GM19328 (cell line): ENCODE measurements around the gene GNAO1.
"Not testable (repeated sequence)": the region's sequence is repeated elsewhere in the genome, so short reads cannot be mapped to it uniquely, and the experiment has no call there.

Experiments
- ATAC-seq: cut with Tn5 transposase; IDR thresholded peaks from one replicate; pipeline ENCODE4 v1.9.1; 2021; ENCODE audit warnings: mild to moderate bottlenecking, moderate library complexity; ENCODE audit not compliant: unreplicated experiment

The GNAO1 gene

GRCh38 chr16:56373003-56373402 is 181.7 kb downstream of the GNAO1 start:
- no peak for ATAC-seq

- not testable (repeated sequence) for ATAC-seq
Measured at GRCh38 chr16:56375792-56376191, 184.5 kb downstream of the GNAO1 start.

GRCh38 chr16:56379044-56379443 is 187.8 kb downstream of the GNAO1 start:
- not testable (repeated sequence) for ATAC-seq

DNA sequence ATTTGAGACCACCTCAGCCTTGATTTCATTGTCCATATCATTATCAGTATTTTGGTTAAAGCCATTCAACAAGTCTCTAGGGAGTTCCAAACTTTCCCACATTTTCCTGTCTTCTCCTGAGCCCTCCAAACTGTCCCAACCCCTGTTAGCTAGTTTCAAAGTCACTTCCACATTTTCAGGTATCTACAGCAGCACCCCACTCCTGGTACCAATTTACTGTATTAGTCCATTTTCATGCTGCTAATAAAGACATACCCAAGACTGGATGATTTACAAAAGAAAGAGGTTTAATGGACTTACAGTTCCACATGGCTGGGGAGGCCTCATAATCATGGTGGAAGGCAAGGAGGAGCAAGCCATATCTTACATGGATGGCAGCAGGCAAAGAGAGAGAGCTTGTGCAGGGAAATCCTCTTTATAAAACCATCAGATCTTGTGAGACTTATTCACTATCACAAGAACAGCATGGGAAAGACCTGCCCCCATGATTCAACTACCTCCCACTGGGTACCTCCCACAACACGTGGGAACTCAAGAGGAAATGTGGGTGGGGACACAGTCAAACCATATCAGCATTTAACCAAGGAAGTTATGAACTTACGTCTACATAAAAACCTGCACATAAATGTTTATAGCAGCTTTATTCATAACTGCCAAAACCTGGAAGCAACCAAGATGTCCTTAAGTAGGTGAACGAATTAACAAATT is 189.6 kb downstream of the GNAO1 start:
- not testable (repeated sequence) for ATAC-seq

GRCh38 chr16:56382459-56382858 is 191.2 kb downstream of the GNAO1 start:
- no peak for ATAC-seq

GRCh38 chr16:56382901-56383355 is 191.6 kb downstream of the GNAO1 start:
- no peak for ATAC-seq

- ATAC-seq: no peak
Measured at GRCh38 chr16:56384074-56384721, 192.9 kb downstream of the GNAO1 start.

- ATAC-seq: no peak
Measured at GRCh38 chr16:56387396-56387795, 196.1 kb downstream of the GNAO1 start.

- ATAC-seq: no peak
Measured at GRCh38 chr16:56388209-56388608, 196.9 kb downstream of the GNAO1 start.

GRCh38 chr16:56389554-56389953 is 198.3 kb downstream of the GNAO1 start:
- ATAC-seq: no peak

- ATAC-seq: not testable (repeated sequence)
Measured at GRCh38 chr16:56396724-56397123, 205.4 kb downstream of the GNAO1 start.

DNA sequence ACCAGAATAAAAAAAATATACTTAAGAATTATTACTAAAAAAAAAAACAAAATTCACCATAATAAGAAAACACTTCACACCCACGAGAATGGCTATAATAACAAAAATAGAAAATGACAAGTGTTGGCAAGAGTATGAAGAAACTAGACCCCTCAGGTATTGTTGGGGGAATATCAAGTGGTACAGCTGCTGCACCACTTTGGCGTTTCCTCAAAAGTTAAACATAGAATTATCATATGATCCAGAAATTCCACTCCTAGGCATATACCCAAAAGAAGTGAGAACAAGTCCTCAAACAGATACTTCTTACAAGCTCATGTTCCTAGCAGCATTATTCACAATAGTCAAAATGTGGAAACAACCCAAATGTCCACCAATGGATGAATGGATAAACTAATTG is 207.8 kb downstream of the GNAO1 start:
- no peak for ATAC-seq

- no peak for ATAC-seq
Measured at GRCh38 chr16:56399486-56399885, 208.2 kb downstream of the GNAO1 start.

DNA sequence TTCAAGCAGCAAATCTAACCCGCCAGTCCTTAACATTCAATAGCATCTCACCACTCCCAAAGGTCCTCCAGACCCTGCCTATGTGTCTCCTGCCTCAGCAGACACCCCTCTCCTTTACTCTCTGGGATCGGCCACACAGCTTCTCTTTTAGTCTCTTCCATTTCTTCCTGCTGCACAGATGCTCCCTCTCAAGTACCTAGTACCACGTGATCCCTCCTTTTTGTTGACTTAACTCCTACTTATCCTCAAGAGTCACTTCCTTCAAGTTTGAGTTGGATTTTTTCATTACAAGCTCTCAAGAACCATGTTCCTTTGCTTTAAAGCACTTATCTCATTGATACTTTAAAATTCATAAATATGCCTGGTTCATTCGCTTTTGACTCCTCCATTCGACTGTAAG is 209.2 kb downstream of the GNAO1 start:
- no peak for ATAC-seq

GRCh38 chr16:56401482-56401881 is 210.2 kb downstream of the GNAO1 start:
- ATAC-seq: no peak

DNA sequence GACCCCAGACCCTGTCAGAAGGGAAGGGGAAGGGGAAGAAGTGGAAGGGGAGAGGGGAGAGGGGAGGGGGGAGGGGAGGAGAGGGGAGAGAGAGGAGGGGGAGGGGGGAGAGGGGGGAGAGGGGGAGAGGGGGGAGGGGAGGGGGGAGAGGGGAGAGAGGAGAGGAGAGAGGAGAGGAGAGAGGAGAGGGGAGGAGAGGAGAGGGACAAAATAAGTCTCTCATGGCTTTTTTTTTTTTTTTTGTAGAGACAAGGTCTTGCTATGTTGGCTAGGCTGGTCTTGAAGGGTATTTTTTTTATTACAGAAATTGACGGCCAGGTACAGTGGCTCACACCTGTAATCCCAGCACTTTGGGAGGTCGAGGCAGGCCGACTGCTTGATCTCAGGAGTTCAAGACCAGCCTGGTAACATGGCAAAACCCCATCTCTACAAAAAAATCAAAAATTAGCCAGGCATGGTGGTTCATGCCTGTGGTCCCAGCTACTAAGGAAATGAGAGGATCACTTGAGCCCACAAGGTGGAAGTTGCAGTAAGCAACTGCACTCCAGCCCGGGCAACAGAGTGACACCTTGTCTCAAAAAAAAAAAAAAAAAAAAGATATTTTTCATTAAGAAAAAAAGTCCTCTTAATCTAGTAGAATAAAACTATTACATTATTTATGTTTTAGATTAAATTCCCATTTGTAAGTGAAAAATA is 214.8 kb downstream of the GNAO1 start:
- ATAC-seq: no peak
